DOHH2 (cell line): ENCODE results near the gene MAGEC1.

Experiments
- CTCF ChIP-seq: fragments of 200-600 bp; sonication (generic); IDR thresholded peaks from one replicate; pipeline ENCODE4 v1.5.1; 2014; ENCODE audit warnings: antibody characterized with exemption, mild to moderate bottlenecking, low read depth, low read length; ENCODE audit not compliant: poor library complexity, severe bottlenecking
- EZH2phosphoT487 ChIP-seq: fragments of 200-600 bp; sonication (generic); IDR thresholded peaks from 2 replicates; pipeline ENCODE4 v1.6.1; 2017; ENCODE audit warnings: borderline replicate concordance, mild to moderate bottlenecking, antibody characterized with exemption, low read length, moderate library complexity, mixed read lengths

- TF ChIP-seq CTCF (no peak), EZH2phosphoT487 (no peak)
These were observed 32.0 kb downstream of the MAGEC1 start for GRCh38 chrX:141935645-141936044.
